Prostate gland (tissue), 2 donors: ENCODE measurements around the gene KANSL3.

Experiments
- CTCF ChIP-seq, 4 experiments: fragments of 200-600 bp in 2 of 4; fragments of 450-650 bp in 2 of 4; sonication (generic) in 2 of 4; IDR thresholded peaks; 1 replicate in 3 of 4; 2 replicates in 1 of 4; pipeline ENCODE4 v1.5.1; 2016 to 2019; ENCODE audit warnings: antibody characterized with exemption in 4 of 4, mild to moderate bottlenecking in 2 of 4, moderate library complexity in 2 of 4
- POLR2A ChIP-seq: fragments of 450-650 bp; IDR thresholded peaks from one replicate; pipeline ENCODE4 v1.6.1; 2016; ENCODE audit warnings: antibody characterized with exemption, mild to moderate bottlenecking

DNA sequence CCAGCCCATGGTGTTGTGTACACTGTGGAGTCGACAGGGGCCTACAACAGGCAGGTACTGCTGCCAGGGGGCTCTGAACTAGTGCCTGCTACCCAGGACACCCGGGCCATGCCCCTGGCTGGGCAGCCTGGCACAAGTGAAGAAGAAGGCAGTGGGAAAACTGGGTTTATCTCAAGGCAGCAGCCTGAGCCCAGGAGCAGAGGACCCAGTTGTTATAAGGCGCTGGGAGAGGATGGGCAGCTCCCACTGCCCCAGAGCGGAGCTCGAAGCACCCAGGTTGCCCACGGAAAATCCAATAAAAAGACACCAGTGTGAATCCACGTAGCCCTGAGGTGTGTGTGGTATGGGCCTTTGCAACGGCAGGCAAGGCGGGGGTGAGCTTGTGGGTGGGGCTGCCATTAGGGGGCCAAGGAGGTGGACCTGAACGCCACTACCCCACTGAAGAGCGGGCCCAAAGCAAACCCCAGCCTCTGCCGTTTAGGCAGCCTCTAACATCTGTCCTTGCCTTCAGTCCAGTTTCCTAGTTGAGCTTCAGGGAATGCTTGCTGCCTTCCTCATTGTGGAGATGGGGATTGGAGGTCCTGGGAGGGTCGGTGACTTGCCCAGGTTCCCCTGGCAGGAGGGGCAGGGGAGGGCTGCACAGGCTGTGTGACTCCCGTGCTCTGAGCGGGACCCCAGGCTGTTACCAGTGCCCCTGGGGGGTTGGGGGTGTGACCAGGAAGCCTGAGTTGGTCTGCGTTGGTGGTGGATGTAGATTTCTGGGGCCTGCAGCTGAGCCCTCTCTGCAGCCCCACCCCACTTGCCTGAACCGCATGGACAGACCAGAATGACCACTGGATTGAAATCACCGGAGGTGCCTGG, 85.6 kb downstream of the KANSL3 start:
- no peak for TF ChIP-seq POLR2A
- TF ChIP-seq CTCF (IDR thresholded peaks at IDR 0.05): no peak
